ENCODE data around the gene RNASE12. TPM values are rescaled to one million over a fixed set of nuclear protein-coding genes. Genes with fewer than 3 reads are reported as not detected.
"Not testable (repeated sequence)": the region's sequence is repeated elsewhere in the genome, so short reads cannot be mapped to it uniquely, and the experiment has no call there.

RNASE12 gene
- not detected in 2 replicates for total RNA-seq

- intact Hi-C loops (cut with micrococcal nuclease) = no loop called here
These were observed at the start of gene RNASE12 for GRCh38 chr14:20591235-20591634. Gene RNASE12 (minus strand): TSS chr14:20591376. CDS start chr14:20590723, 653 bp downstream.

DNA sequence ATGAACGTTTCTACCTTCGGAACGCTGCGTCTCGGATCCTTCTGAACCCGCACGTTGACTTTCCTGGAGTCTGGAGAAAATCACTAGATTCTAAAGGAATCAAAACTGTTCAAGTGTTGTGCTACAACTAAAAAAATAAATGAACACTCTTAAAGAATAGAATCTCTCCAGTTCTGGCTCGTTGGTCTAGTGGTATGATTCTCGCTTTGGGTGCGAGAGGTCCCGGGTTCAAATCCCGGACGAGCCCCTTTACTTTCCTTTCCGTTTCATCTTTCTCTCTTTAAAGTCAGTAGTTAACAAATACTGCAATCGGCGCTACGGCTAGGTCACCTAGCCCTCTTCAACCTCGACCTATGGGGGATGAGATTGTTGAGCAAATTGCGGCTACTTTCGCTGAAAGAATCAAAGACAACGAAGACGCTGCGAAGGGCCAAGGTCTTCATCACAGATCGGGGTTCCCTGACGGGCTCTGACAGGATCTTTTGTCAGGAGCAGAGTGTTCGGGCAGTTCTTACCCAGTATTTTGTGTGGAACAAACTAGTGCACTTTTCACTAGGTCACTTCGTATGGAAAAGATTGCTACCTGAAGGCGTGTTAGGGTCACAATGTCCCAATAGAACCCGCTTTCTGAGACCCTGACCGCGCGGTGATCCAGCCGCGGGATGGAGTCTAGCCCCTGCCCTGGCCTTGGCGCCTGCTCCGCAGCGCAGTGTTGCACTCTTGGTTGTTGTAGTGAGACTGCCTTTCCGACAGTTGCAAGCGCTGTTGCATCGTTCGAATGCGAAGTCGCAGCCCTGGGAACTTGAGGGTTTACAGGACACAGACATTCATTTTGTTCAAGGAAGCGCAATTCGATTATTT, 41.9 kb upstream of the RNASE12 start:
- intact Hi-C loops (cut with micrococcal nuclease) = loop anchor here (1.0 kb wide), 4 partner anchors 8 to 306 kb away; no protein-coding TSS in a partner anchor

- intact Hi-C loops (cut with micrococcal nuclease) = no loop called here
These were observed 41.3 kb upstream of the RNASE12 start for GRCh38 chr14:20632448-20632830.

DNA sequence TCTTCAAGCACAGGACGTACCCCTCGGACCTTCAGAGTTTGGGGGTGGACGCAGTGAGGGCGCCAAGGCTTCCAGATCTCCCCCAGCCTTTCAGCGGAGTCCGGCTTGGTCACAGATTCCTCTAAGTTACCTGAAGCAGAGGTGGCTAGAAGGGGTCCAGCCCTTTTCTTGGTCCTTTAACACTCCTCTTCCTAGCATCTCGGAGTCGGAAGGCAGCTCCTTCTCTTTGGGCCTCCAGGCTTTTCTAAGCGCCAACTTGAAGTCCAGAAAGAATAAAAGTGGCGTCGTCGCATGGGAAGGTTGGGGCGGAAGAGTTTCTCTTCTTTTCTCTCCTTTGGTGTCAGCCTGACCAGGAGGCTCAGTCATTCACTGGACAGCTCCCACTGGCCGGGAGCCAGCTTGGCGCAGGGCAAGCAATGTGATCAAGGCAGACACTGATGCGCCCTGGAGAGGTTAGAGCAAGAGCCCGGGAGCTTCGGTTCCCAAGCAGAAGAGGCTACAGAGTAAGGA, 40.8 kb upstream of the RNASE12 start:
- intact Hi-C loops (cut with micrococcal nuclease) = loop anchor here (1.0 kb wide), 1 partner anchor 19 kb away; no protein-coding TSS in a partner anchor

- intact Hi-C loops (cut with micrococcal nuclease) = loop anchor here (1.0 kb wide), 1 partner anchor 18 kb away; no protein-coding TSS in a partner anchor
These were observed 40.1 kb upstream of the RNASE12 start for GRCh38 chr14:20631023-20631879.

- intact Hi-C loops (cut with micrococcal nuclease) = loop anchor here (1.0 kb wide), 2 partner anchors 17 to 61 kb away; no protein-coding TSS in a partner anchor
These were observed 39.3 kb upstream of the RNASE12 start for GRCh38 chr14:20630340-20631022.

GRCh38 chr14:20628063-20628854, 37.1 kb upstream of the RNASE12 start:
- intact Hi-C loops (cut with micrococcal nuclease) = no loop called here

DNA sequence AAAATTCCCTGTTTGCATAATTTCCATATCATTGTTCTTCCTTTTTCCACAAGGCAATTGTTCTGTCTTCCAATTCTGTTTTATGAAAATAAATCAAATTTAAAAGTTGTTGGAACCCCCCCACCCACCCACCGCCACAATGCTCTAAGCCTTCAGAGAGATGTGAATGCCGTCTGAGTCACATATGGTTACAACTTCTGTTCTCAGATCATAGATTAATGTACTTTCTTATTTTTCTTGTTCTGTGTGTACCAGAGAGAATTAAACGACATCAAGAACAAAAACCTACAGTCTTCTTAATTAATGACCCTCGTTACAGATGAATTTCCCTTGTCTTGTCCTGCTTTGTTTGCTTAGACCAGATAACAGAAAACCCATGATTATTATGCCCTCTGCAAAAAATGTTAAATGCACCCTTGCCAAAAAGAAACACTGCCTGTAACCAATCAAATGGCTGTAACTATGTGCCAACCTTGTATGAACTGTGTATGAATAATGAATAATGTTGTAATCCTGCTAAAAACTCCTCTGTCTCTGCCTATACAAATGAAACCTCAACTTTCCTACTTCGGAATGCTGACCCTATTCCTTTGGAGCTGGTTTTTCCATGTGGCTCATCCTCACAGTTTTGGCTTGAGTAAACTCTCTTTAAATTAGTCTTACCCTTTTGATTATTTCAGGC, 36.3 kb upstream of the RNASE12 start:
- intact Hi-C loops (cut with micrococcal nuclease) = no loop called here

DNA sequence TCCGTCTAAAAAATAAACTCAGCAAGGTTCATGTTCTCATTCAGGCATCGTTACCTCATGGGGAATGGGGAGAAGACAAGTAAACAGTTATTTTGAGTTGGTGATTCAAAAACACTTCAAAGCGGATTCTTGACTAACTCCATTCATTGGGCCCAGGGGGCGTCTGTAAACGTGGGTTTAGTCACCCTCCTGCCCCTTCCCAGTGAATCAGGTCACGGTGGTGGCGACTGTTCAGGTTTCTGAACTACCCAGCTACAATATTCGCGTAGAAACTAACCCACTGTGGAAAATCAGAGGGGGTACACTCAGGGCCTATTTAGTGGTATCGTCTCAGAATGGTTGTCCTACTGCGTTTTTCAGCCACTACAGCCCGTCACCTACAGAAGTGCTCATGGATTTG, 35.1 kb upstream of the RNASE12 start:
- intact Hi-C loops (cut with micrococcal nuclease) = no loop called here

GRCh38 chr14:20624495-20625070, 33.4 kb upstream of the RNASE12 start:
- intact Hi-C loops (cut with micrococcal nuclease) = loop anchor here (1.0 to 2.0 kb wide), 4 partner anchors 9 to 60 kb away; partner anchors contain the start of gene RNASE4

DNA sequence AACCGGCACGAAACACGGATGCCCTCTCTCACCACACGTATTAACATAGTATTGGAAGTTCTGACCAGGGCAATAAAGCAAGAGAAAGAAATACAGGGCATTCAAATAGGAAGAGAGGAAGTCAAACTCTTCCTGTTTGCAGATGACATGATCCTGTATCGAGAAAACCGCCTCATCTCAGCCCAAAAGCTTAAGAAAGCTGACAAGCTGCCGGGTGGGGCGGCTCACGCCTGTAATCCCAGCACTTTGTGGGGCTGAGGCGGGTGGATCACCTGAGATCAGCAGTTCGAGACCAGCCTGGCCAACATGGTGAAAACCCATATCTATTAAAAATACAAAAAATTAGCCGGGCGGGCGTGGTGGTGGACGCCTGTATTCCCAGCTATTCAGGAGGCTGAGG, 32.6 kb upstream of the RNASE12 start:
- intact Hi-C loops (cut with micrococcal nuclease) = loop anchor here (1.0 to 2.0 kb wide), 2 partner anchors 10 to 29 kb away; no protein-coding TSS in a partner anchor

GRCh38 chr14:20622816-20623291, 31.7 kb upstream of the RNASE12 start:
- intact Hi-C loops (cut with micrococcal nuclease) = no loop called here

DNA sequence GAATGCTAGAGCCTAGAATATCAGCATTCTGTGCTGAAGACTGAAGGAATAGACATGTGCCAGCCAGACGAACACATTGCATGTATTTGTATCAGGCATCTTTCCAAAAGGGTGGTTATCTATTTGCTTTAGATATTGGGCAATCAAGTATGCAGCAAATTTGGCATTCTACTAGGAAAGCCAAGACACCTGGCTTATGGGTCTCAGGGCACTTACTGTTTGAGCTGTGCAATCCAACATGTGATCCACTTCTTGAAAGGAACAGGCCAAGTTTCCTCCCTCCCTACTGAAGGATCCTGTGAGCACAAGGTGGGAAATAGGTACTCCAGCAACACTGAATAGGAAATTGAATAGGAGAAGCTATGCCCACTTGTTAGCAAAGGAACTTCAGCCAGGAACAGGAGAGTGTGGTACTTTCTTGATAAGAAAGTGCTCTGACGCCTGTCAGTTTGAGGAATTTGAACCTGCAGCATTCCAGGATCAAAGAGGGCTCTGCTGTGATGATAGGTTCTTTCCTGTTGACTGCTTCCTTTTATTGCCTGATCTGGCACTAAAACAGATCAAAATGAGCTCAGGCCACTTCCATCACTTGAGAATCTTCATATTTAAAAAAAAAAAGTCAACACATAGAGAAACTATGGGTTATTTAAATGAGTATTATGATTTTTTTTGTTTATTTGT, 29.8 kb upstream of the RNASE12 start:
- intact Hi-C loops (cut with micrococcal nuclease) = no loop called here

DNA sequence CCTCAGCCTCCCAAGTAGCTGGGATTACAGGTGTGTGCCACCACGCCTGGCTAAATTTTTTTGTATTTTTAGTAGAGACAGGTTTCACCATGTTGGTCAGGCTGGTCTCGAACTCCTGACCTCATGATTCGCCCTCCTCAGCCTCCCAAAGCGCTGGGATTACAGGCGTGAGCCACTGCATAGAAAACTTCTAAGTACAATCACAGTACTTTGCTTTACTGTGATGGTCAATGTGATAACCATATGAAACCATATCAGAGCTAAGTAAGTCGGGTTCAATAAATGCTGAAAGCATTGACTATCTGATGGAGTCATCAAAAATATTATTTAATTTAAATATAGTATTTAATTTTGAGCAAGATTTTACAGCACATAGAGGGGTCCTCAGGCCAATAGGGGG, 28.5 kb upstream of the RNASE12 start:
- intact Hi-C loops (cut with micrococcal nuclease) = not testable (repeated sequence)

GRCh38 chr14:20618271-20618749, 27.1 kb upstream of the RNASE12 start:
- intact Hi-C loops (cut with micrococcal nuclease) = no loop called here

DNA sequence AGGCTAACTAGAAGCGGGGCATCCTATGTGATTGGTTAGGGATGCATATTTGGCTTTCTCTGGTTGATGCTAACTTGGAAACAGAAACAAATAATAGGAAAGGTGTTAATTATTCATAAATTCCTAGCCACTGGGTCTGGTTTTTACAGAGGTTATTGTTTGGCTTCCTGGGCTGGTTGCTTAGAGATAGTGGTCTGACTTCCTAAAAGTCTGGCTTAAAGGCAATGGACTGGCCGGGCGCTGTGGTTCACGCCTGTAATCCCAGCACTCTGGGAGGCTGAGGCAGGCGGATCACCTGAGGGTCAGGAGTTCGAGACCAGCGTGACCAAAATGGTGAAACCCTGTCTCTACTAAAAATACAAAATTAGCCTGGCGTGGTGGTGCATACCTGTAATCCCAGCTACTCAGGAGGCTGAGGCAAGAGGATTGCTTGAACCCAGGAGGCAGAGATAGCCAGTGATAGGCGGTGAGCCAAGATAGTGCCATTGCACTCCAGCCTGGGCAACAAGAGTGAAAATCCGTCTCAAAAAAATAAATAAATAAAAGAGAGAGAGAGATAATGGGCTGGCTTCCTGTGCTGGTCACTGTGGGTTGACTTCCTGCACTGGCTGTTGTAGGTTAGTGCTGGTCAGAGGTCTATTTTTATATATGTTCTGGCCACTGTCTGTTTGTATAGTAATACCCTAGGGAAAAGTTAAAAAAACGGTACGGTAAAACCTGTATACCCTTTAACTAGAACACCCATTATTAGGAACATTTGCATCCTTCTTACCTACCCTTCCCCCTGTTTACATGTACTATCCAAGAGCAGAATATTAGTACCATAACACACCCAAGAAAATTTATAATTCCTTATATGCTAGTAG, 26.2 kb upstream of the RNASE12 start:
- intact Hi-C loops (cut with micrococcal nuclease) = no loop called here

- intact Hi-C loops (cut with micrococcal nuclease) = no loop called here
These were observed 24.8 kb upstream of the RNASE12 start for GRCh38 chr14:20615996-20616395.
